IPS-NIHi7 (cell line): ENCODE measurements around the gene RHBDF2.
A peak's percentile ranks its signal among the peaks of the same experiment; 100 is the strongest.

Source experiments
- DNase-seq: peaks from one replicate; pipeline ENCODE4 v3.0.0; 2012; ENCODE audit warnings: mixed read lengths; ENCODE audit errors: extremely low spot score

RHBDF2 gene

GRCh38 chr17:76459674-76460073 is 41.5 kb downstream of the RHBDF2 start:
- DNase-seq: no peak

GRCh38 chr17:76458580-76459490 is 42.4 kb downstream of the RHBDF2 start:
- DNase-seq: peak; percentile 85

- no peak for DNase-seq
Observed at GRCh38 chr17:76453431-76453743, 47.8 kb downstream of the RHBDF2 start.

GRCh38 chr17:76452660-76453430 is 48.4 kb downstream of the RHBDF2 start, which contains the start of gene UBE2O:
Gene UBE2O (minus strand): TSS chr17:76453152. CDS start chr17:76453141, 11 bp downstream.
- DNase-seq: peak; percentile 98

GRCh38 chr17:76452127-76452659 is 49.0 kb downstream of the RHBDF2 start:
- no peak for DNase-seq

GRCh38 chr17:76451506-76451905 is 49.7 kb downstream of the RHBDF2 start:
- no peak for DNase-seq

- DNase-seq: no peak
Observed at GRCh38 chr17:76449126-76449525, 52.1 kb downstream of the RHBDF2 start.

- no peak for DNase-seq
Observed at GRCh38 chr17:76447931-76448652, 53.1 kb downstream of the RHBDF2 start.

GRCh38 chr17:76446449-76447231 is 54.6 kb downstream of the RHBDF2 start:
- no peak for DNase-seq

- no peak for DNase-seq
Observed at GRCh38 chr17:76445697-76446448, 55.4 kb downstream of the RHBDF2 start.

- DNase-seq: no peak
Observed at GRCh38 chr17:76444518-76445311, 56.5 kb downstream of the RHBDF2 start.

GRCh38 chr17:76442341-76443338 is 58.6 kb downstream of the RHBDF2 start:
- no peak for DNase-seq

- DNase-seq: no peak
Observed at GRCh38 chr17:76441686-76442340, 59.4 kb downstream of the RHBDF2 start.

GRCh38 chr17:76440751-76441362 is 60.4 kb downstream of the RHBDF2 start:
- no peak for DNase-seq

GRCh38 chr17:76439314-76439928 is 61.8 kb downstream of the RHBDF2 start:
- DNase-seq: no peak

GRCh38 chr17:76438906-76439305 is 62.3 kb downstream of the RHBDF2 start:
- no peak for DNase-seq
